ENCODE measurements around the gene TRIM38.

Gene TRIM38

DNA sequence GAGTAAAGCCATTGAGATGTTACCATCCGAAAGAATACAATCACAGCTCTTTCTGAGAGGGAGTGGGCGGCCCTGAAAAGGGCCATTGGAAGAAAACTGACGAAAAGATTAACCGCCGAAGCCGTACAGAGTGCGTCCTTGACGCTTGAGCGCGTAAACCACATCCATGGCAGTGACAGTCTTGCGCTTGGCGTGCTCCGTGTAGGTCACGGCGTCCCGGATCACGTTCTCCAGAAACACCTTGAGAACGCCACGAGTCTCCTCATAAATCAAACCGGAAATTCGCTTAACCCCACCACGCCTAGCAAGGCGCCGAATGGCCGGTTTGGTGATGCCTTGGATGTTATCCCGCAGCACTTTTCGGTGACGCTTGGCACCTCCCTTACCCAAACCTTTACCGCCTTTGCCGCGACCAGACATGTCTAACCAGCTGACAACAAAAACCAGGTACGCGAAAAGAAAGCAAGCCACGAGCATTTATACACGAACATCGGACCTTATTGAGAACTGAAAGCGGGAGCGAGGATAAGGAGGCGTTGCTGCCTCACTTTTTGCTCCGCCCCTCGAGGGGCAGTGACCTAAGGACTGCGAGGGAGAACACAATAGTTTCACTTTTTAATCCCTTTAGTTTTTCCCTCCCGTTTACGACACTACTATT lies 64.4 kb downstream of the TRIM38 start:
- DNase-seq (ENCODE audit: low read depth in 2 of 2), result peak; percentile 76 to 85

DNA sequence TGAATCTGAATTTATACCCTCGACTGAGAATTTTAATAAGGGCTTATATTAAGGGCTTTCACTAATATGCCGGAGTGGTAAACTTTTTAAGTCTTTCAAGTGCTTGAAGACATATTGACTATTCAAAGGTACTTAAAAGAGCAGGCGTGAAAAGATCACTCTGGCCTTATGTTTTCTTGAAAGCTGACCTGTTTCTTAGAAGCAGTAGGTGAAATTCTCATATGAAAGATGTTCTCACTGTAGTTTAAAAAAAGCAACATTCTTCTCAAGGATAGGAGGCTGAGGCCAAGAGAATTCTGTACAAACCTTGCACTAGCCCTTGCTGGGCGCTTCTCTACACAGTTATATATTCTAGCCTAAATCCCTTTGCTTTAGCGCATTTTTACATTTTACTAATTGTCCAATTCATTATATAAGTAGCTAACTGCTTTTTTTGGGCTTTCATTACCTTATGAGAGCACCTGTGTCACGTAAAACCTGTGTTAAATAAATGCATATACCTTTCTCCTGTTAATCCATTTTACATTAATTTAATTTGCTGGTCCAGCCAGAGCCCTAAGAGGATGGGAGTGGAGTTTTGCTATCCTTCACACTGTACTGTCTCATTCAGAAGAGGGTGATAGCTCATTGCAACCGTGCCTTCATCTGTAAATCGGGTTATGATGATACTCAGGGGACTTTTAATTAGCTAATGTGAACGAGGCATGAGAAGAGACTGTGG lies 65.0 kb downstream of the TRIM38 start:
- no peak for DNase-seq (ENCODE audit: low read depth in 2 of 2)

DNA sequence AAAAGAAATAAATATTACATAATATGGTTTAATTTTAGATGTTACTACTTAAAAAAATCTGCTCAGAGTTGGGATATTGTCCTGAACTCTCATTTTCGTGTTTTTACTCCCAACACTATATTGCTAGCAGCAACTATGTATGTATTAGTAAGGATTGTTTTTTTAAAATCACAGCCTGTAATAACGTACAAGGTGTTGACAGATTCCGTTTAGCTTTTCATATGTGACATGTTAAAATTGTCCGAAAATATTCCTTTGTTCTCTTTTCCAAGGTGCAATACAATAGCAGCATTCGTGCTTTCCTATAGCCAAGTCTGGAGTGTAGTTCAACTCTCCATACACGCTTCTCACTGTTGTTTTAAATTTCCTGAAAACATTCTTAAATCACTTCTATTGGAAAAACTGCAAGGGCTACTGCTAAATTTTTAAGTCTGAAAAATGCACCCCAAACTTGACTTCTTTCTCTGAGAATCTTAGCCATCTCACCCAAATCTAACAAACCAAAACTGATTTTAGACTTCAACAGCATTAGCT lies 65.7 kb downstream of the TRIM38 start:
- DNase-seq (ENCODE audit: low read depth in 2 of 2), result no peak

DNA sequence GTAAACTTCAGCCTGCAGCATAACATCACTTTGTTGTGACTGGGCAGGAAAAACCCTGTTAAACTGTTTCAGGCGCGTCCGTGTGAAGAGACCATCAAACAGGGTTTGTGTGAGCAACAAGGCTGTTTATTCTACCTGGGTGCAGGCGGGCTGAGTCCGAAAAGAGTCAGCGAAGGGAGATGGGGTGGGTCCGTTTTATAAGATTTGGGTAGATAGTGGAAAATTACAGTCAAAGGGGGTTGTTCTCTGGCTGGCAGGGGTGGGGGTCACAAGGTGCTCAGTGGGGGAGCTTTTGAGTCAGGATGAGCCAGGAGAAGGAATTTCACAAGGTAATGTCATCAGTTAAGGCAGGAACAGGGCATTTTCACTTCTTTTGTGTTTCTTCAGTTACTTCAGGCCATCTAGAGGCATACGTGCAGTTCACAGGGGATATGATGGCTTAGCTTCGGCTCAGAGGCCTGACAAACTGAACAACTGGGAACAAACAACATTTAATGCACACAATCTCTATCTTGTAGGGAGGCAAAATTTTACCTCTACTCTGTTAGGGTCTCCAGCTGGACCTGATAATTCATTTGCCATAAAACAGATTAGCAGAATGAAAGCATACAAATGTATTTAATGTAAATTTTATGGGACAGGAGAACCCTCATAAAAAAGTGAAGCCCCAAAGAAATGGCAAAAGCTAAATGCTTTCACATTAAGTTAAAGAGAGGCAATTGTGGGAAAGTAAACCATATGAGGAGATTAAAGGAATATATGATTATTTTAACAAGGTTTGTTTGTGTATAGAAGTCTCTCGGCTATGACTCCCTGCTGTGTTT lies 66.4 kb downstream of the TRIM38 start:
- DNase-seq (ENCODE audit: low read depth in 2 of 2), result no peak

DNA sequence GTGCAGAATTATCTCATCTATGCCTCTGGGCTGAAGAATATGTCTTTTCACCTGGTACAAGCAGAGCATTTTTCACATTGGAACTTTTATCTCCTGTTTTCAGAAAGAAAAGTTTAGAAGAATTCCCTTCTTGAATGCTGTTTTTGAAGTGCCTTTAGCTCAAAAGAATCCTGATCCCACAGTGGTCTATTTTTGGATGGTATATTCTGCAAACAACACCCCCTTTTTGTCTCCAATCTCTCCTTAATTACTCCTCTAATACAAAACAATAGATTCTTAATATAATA lies 66.9 kb downstream of the TRIM38 start:
- no peak for DNase-seq (ENCODE audit: low read depth in 2 of 2)

DNA sequence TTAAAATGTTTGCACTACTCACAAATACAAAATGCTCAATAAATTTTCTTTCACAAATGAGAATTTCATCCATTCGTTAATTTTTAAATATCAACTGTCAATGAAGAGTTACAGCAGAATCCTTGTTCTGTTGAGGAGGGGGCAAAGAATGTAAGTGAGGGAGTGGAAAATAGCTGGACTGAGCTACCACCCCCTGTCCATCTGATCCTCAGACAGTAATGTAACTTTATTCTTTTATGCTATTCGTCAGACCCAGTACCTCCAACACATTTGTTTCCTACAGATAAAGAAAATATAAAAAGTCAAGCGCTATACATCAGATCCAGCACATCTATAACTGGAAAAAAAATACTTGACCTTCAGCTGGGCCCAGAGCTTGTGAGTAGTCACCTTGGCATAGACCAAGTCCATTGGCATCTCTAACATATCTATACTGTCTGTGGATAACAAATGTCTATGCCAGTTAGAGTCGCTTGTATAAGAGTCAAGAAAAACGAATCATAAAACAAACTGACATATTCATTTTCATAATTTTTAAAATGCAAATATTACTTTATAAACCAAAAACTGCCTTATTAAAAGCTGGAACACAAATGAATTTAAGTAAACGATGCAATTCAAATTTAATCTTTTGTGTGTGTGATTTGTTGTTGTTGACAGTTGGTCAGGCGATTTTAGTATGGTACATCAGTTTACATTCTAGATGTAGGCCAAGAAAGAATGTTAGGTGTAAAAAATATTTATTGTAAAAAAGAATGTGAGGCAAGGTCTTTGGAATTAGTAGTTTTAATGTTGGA lies 67.5 kb downstream of the TRIM38 start:
- no peak for DNase-seq (ENCODE audit: low read depth in 2 of 2)

DNA sequence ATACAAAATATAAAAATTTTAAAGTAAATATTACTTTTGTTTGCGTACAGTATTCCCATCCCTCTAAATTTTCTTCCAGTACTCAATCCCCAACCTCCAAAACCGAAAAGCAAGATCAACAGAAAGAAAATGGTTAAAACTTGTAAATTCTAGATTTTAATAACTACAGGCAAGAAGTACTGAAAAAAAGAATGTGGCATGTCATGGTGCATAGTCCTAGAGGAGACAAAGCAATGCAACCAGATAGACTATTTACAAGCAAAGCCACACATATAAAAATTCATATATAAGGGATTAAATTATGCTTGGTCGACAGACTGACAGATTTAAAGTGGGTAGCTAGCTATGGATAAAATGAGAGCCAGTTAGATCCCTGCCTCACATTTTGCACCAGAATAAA lies 68.1 kb downstream of the TRIM38 start:
- DNase-seq (ENCODE audit: low read depth in 2 of 2), result no peak

DNA sequence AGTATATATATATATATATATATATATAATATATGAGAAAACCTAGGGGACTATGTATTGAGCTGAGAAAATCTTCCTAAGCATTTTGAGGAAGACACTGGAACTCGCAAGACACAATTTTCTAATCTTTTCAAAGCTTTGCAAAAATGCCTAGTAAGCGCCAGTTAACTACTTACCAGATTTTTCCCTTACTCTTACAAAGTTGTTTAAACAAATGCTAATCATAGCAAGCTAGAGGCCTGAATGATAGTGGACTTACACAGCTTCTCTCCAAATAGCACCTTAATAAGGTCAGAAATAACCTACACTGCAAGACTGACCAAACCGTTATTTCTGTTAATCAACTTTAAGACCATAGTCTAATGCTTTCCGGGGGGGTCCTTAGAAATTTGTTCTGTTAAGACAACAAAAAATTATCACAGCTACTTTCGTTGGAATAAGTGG lies 68.6 kb downstream of the TRIM38 start:
- no peak for DNase-seq (ENCODE audit: low read depth in 2 of 2)

DNA sequence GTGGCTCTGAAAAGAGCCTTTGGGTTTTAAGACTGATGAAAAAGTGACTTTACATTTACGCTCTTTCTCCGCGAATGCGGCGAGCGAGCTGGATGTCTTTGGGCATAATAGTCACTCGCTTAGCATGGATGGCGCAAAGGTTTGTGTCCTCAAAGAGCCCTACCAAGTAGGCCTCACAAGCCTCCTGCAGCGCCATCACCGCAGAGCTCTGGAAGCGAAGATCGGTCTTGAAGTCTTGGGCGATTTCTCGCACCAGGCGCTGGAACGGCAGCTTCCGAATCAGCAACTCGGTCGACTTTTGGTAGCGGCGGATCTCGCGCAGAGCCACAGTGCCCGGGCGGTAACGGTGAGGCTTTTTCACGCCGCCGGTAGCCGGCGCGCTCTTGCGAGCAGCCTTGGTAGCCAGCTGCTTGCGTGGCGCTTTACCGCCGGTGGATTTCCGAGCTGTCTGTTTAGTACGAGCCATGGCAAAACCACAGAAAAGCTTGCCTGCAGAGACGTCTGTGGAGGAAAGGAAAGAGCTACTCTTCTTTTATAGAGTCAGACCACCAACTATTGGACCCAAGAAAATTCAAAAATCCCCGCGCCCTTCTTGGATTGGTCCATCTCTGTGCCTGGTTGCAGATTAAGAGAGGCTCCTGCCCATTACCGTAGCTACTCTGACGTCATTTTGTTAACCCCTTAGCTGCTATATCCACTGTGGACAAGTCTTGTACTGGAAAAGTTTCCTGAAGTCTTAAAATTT lies 69.2 kb downstream of the TRIM38 start:
- peak in 1 of 2 donors; percentile 71 for DNase-seq (ENCODE audit: low read depth in 2 of 2)

DNA sequence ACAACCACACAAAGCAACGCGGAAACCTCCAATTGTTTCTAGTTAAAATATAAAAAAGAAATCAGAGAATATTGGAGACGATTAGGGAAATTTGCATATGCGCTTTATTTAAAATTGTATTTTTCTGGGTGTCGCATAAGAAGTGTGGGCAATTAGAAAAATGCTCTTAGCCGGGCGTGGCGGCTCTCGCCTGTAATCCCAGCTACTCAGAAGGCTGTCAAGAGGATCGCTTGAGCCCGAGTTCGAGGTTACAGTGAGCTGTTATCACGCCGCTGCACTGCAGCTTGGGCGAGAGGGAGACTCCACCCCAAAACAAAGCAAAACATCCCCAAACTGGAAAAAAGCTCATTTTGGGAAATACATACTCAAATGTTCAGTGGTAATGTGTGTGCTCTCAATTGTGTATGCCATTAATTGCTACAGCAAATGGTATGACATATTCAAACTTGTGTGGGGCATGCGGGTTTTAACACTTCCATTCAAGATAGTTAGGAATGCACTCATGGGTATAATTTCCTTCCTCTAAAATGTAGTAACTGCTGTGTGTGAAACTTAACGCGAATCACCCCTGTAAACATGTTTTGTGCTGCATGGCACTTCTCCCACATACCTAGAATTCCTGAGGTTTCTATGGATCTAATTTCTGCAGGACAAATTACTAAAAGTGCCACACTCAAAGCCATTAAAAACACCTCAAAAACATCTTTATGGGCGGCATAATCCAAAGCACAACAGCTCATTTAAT lies 69.9 kb downstream of the TRIM38 start:
- no peak for DNase-seq (ENCODE audit: low read depth in 2 of 2)

DNA sequence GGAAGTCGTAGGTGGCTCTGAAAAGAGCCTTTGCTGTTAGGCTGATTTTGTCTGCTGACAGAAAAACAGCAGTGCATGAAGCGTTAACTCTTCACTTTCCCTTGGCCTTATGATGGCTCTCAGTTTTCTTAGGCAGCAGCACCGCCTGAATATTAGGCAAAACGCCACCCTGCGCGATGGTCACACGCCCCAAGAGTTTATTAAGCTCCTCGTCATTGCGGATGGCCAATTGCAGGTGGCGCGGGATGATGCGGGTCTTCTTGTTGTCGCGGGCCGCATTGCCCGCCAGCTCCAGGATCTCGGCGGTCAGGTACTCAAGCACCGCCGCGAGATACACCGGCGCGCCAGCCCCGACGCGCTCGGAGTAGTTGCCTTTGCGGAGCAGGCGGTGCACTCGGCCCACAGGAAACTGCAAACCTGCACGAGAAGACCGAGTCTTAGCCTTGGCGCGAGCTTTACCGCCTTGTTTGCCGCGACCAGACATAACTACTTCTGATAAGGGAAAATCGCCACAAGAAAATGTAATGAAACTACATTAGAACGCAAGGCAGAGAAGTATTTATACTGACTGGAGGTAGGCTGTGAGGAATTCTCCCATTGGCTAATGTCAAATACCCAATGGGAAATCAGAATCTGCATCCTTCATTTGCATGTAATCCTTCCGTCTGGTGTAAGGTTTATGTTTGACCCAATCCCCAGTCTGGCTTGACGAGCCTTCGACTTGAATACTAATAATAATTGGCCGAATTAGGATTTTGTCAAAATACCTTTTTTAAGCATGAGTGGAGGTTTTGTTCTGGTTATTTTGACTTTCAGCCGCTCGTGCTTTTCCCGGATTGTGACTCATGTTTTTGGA lies 70.7 kb downstream of the TRIM38 start:
- DNase-seq (ENCODE audit: low read depth in 2 of 2), result peak in 1 of 2 donors; percentile 66

DNA sequence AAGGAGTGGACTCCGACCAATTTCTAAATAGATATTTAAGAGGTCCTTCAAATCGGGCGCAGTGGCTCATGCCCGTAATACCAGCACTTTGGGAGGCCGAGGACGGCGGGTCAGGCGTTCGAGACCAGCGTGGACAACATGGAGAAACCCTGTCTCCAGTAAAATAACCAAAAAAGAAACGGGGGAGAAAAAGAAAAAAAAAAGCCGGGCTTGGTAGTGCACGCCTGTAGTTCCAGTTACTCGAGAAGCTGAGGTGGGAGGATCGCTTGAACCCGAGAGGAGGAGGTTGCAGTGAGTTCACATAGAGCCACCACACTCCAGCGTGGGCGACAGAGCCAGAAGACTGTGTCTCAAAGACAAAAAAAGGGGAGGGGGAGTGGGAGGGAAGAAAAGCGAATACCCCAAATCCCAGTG lies 71.3 kb downstream of the TRIM38 start:
- DNase-seq (ENCODE audit: low read depth in 2 of 2), result no peak

DNA sequence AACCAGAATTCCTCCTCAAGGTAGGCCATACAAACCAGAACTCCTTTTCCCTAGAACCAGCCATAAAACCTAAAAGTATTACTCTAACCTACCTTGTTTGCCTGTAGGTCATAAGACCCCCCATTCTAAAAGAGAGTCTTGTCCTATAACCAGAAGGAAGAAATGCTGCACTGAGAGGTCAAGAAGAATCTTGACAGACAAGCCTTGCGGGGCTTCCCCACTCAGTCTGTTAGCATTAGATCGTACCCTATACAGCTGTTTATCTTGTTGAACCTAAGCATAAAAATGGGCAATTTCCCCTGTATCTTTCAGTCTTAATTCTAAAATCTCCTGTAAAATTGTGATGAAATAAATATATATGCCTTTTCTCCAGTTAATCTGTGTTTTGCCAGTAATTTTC lies 72.3 kb downstream of the TRIM38 start:
- DNase-seq (ENCODE audit: low read depth in 2 of 2), result no peak
